Nephron progenitor cell (in vitro differentiated cells): ENCODE data around the gene RAD51B.
A peak's percentile ranks its signal among the peaks of the same experiment; 100 is the strongest.

Experiments
- DNase-seq: peaks from one replicate; pipeline ENCODE4 v3.0.0; 2021
- H3K27ac Mint-ChIP-seq: 2 replicates; pipeline ENCODE4 v1.8.0; 2021; ENCODE audit warnings: mild to moderate bottlenecking, moderate library complexity, mixed read lengths
- H3K27me3 Mint-ChIP-seq: 2 replicates; pipeline ENCODE4 v1.8.0; 2021; ENCODE audit warnings: mild to moderate bottlenecking, low read depth, mixed read lengths; ENCODE audit not compliant: poor library complexity
- H3K36me3 Mint-ChIP-seq: 2 replicates; pipeline ENCODE4 v1.8.0; 2021; ENCODE audit warnings: low read depth, mixed read lengths
- H3K4me1 Mint-ChIP-seq: 2 replicates; pipeline ENCODE4 v1.8.0; 2021; ENCODE audit warnings: mixed read lengths
- H3K4me3 Mint-ChIP-seq: 2 replicates; pipeline ENCODE4 v1.8.0; 2021; ENCODE audit warnings: mild to moderate bottlenecking, moderate library complexity, mixed read lengths
- H3K9me3 Mint-ChIP-seq: 2 replicates; pipeline ENCODE4 v1.8.0; 2021; ENCODE audit warnings: mild to moderate bottlenecking, moderate library complexity, mixed read lengths
- CTCF ChIP-seq: fragments of 200-600 bp; sonication (generic); IDR thresholded peaks from 2 replicates; pipeline ENCODE4 v1.5.0; 2021; ENCODE audit warnings: antibody characterized with exemption

RAD51B gene

DNA sequence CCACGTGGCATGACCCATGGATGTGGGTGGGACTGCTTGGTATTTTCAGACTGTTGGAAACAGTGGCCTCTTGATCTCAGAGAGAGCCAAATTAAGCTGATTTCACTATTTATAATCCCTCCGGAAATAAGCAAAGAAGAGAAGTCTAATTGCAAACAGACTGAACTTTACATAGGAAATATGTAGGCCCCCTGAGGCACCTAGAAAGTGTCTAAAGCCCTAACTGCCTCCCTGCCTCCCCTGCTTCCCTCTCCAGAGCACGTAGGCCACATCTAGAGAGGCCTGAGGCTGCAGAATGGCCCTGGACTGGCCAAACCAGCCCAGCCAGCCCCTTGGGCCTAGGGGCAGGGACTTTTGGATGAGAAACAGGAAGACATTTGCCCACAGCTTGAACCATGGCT lies 849.5 kb downstream of the RAD51B start:
- no peaks in the 10 kb centered on the region for H3K36me3 Mint-ChIP-seq
- no peak for DNase-seq
- TF ChIP-seq CTCF: no peak
- H3K27me3 Mint-ChIP-seq: peaks cover 3% of the 10 kb centered on the region
- H3K27ac Mint-ChIP-seq: no peak overlapping the region
- H3K4me3 Mint-ChIP-seq: no peak overlapping the region
- peaks cover 73% of the 10 kb centered on the region for H3K4me1 Mint-ChIP-seq
- H3K9me3 Mint-ChIP-seq: peaks cover 3% of the 10 kb centered on the region

GRCh38 chr14:68669603-68670358 lies 850.2 kb downstream of the RAD51B start:
- no peak for DNase-seq
- H3K4me3 Mint-ChIP-seq: no peak overlapping the region
- no peak for TF ChIP-seq CTCF
- H3K27me3 Mint-ChIP-seq: peaks cover 3% of the 10 kb centered on the region
- H3K9me3 Mint-ChIP-seq: peaks cover 3% of the 10 kb centered on the region
- H3K36me3 Mint-ChIP-seq: no peaks in the 10 kb centered on the region
- H3K27ac Mint-ChIP-seq: peak overlapping the region; percentile 53
- peaks cover 66% of the 10 kb centered on the region for H3K4me1 Mint-ChIP-seq

- peaks cover 61% of the 10 kb centered on the region for H3K4me1 Mint-ChIP-seq
- no peak for TF ChIP-seq CTCF
- no peaks in the 10 kb centered on the region for H3K27me3 Mint-ChIP-seq
- no peak overlapping the region for H3K27ac Mint-ChIP-seq
- no peak overlapping the region for H3K4me3 Mint-ChIP-seq
- H3K9me3 Mint-ChIP-seq: peaks cover 3% of the 10 kb centered on the region
- no peak for DNase-seq
- no peaks in the 10 kb centered on the region for H3K36me3 Mint-ChIP-seq
Measured at GRCh38 chr14:68670359-68670715, 850.8 kb downstream of the RAD51B start.

DNA sequence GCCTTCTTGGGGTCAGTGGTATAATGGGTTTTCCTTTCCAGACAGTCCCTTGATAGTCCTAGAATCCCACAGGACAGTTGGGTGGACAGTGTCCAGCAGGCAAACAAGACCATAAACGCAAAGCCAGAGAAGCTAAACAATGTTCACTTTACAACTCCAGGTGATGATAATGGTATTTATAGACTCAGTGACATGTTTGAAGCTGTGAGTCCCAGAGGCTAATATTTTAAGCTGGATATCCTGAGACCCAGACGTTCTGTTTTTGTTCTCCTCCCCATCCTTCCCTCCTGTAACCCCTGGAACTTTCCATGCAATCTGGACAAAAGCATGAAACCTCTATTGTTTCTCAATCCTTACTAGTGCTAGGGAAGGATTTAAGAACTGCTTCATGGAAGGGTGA lies 852.3 kb downstream of the RAD51B start:
- Mint-ChIP-seq H3K4me1 (peaks cover 59% of the 10 kb centered on the region), H3K27me3 (peaks cover 4% of the 10 kb centered on the region), H3K9me3 (peaks cover under 1% of the 10 kb centered on the region), H3K4me3 (no peak overlapping the region), H3K27ac (no peak overlapping the region), H3K36me3 (no peaks in the 10 kb centered on the region)
- DNase-seq: no peak
- no peak for TF ChIP-seq CTCF

DNA sequence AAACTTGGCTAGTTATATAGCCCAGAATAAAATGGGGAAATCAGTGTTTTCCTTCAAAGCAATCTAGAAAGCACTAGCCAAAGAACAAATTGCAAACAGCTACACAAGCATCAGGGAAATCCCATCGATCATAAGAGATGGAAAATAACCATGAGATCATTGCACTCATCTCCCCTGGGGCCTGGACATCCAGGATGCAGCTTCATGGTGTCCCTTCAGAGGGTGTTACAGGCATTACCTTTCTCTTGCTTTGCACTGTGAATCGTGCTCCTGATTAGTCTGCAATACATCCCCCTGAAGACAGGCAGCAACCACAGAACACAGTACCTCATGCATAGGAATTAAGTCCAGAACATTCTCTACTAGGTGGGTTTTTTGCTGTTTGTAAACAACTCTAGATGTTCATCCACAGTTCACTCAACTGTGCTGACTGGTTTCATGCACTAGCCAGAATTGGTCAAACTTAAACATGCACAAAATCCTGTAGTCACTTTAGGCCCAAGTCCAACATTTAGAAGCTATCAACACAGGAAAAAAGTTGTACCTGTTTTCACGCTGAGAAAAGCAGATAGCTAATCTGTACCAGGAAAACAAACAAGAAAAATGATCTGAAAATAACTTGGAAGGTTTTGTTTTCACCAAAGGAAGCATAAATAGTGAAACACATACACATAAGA lies 853.2 kb downstream of the RAD51B start:
- DNase-seq: no peak
- peaks cover 4% of the 10 kb centered on the region for H3K27me3 Mint-ChIP-seq
- H3K36me3 Mint-ChIP-seq: no peaks in the 10 kb centered on the region
- H3K4me1 Mint-ChIP-seq: peaks cover 58% of the 10 kb centered on the region
- H3K9me3 Mint-ChIP-seq: no peaks in the 10 kb centered on the region
- no peak overlapping the region for H3K27ac Mint-ChIP-seq
- no peak overlapping the region for H3K4me3 Mint-ChIP-seq
- no peak for TF ChIP-seq CTCF

- H3K36me3 Mint-ChIP-seq: no peaks in the 10 kb centered on the region
- no peak overlapping the region for H3K27ac Mint-ChIP-seq
- TF ChIP-seq CTCF: no peak
- peaks cover 7% of the 10 kb centered on the region for H3K27me3 Mint-ChIP-seq
- no peaks in the 10 kb centered on the region for H3K9me3 Mint-ChIP-seq
- no peak overlapping the region for H3K4me3 Mint-ChIP-seq
- no peak for DNase-seq
- H3K4me1 Mint-ChIP-seq: peaks cover 58% of the 10 kb centered on the region
Measured at GRCh38 chr14:68673464-68673863, 853.9 kb downstream of the RAD51B start.
